Heart right ventricle (tissue), 16 donors: ENCODE results near the gene CEP112. TPM values are rescaled to one million over a fixed set of nuclear protein-coding genes. Genes with fewer than 3 reads are reported as not detected.
A peak's percentile ranks its signal among the peaks of the same experiment; 100 is the strongest.

Source experiments
- ATAC-seq, 8 donors: fragments of 200-7000 bp; cut with Tn5 transposase; one replicate each; pipeline ENCODE4 v1.9.1; 2020; ENCODE audit warnings: mild to moderate bottlenecking in 8 of 8, moderate library complexity in 8 of 8, moderate number of reproducible peaks in 1 of 8
- DNase-seq, 2 donors: peaks; one replicate each; pipeline ENCODE4 v3.0.0-alpha.2; 2020
- H3K27ac ChIP-seq, 10 donors: fragments of 200-600 bp; sonication (generic) in 2 of 10; one replicate each; pipeline versions ENCODE4 v1.5.0 to v1.8.0; 2020 to 2022; ENCODE audit warnings: mild to moderate bottlenecking in 3 of 10
- H3K27me3 ChIP-seq, 7 donors: fragments of 200-600 bp; one replicate each; pipeline ENCODE4 v1.8.0; 2021 to 2022; ENCODE audit warnings: mild to moderate bottlenecking in 2 of 7
- H3K36me3 ChIP-seq, 9 donors: fragments of 200-600 bp; sonication (generic) in 1 of 9; one replicate each; pipeline versions ENCODE4 v1.5.0 to v1.8.0; 2020 to 2022; ENCODE audit warnings: mild to moderate bottlenecking in 2 of 9
- H3K4me1 ChIP-seq, 9 donors: fragments of 200-600 bp; sonication (generic) in 1 of 9; one replicate each; pipeline versions ENCODE4 v1.5.0 to v1.8.0; 2020 to 2022; ENCODE audit warnings: mild to moderate bottlenecking in 4 of 9
- H3K4me3 ChIP-seq, 10 donors: fragments of 200-600 bp; sonication (generic) in 2 of 10; one replicate each; pipeline versions ENCODE4 v1.5.0 to v1.8.0; 2020 to 2022; ENCODE audit warnings: mild to moderate bottlenecking in 7 of 10, moderate library complexity in 2 of 10
- H3K9me3 ChIP-seq, 11 donors: fragments of 200-600 bp in 10 of 11; sonication (generic) in 2 of 11; one replicate each; pipeline versions ENCODE4 v1.5.0 to v1.8.0; 2013 to 2022; ENCODE audit warnings: mild to moderate bottlenecking in 2 of 11, control low read depth in 1 of 11, moderate library complexity in 1 of 11
- CTCF ChIP-seq, 9 donors: fragments of 200-600 bp; sonication (generic) in 2 of 9; IDR thresholded peaks; one replicate each; pipeline versions ENCODE4 v1.5.0 to v1.8.0; 2021 to 2022; ENCODE audit warnings: antibody characterized with exemption in 9 of 9, mild to moderate bottlenecking in 5 of 9, moderate library complexity in 1 of 9
- WGBS, 2 donors: extraction: QIAGEN DNeasy Blood & Tissue Kit; methylation state at CpG; one replicate each; pipeline ENCODE4 v1.1.7; 2013; ENCODE audit warnings: inconsistent platforms in 1 of 2; 5-methylcytosine and 5-hydroxymethylcytosine counted together
- intact Hi-C, 10 donors: fragments of 100-400 bp; cut with DNase I; formaldehyde crosslinking; loops; one replicate each; pipeline versions ENCODE4 v1.11.1 to v1.14.2; 2022
- polyA plus RNA-seq, 2 donors: library from polyadenylated mRNA; stranded (reverse); fragments of 200-250 nt; gene quantifications; one replicate each; pipeline ENCODE4 v1.2.3, GENCODE V29; 2013
- total RNA-seq, 10 donors: library from RNA; stranded (reverse); fragmentation: NEBNext Ultra II Directional in 3 of 10; extraction: Animal tissue kit (Norgen Biotek cat#: 25700) in 3 of 10; gene quantifications; one replicate each; pipeline versions ENCODE4 v1.2.1 to v1.2.4, GENCODE V29; 2021 to 2023
- donor health status: Arrhythmogenic right ventricular cardiomyopathy.
- donor health status: ischemic (EF 13 %, LVEDD 7.1; RV severe dilation, severe dysfunction).
- donor health status: healthy with polysubstance abuse.
- donor health status: DM: no; HTN: yes; CAD: no.
- donor health status: DM: no; HTN: no; CAD: no.
- donor health status: ischemic (EF 25% LVEDD 6.9; RV normal size, moderate dysfunction).
- donor health status: ischemic (EF 25% LVEDD 5.7; RV mildly dilated, moderate dysfunction).
- donor health status: healthy.
- donor health status: DM: yes; HTN: yes; CAD: no.
- donor health status: Ischemic cardiomyopathy.
- donor health status: ischemic (EF 35%, LVEDD 5.7; RV mildly dilated, moderate dysfunction).
- donor health status: nonischemic (EF 11% LVEDD 7.7; RV severe dilation, severe dysfunction).
- donor health status: DM: yes; HTN: yes; CAD: no.
- donor health status: PGD.
- donor health status: ischemic (EF 29% LVEDD 5.4; RV normal size, mild dysfunction).
- donor health status: nonischemic (EF 23%, LVEDD 6.1; RV moderate dilation, normal function).

The CEP112 gene
- total and polyA plus RNA-seq, 12 donors: 6.7 to 30.0 (median 16.3) TPM

GRCh38 chr17:66172691-66173223, 19.2 kb downstream of the CEP112 start:
- Histone ChIP-seq H3K9me3 (no peaks in the 10 kb centered on the region), H3K4me3 (no peak overlapping the region), H3K36me3 (peaks cover 0 to 65% (median 3%) of the 10 kb centered on the region in 9 donors), H3K4me1 (peaks cover 0 to 17% (median 7%) of the 10 kb centered on the region in 9 donors), H3K27me3 (no peaks in the 10 kb centered on the region), H3K27ac (peak overlapping the region in 4 of 10 donors; percentile 21 to 72 (median 64))
- WGBS, 2 donors: 44 to 93% methylated on average over 2 of the region's 2 CpGs
- peak in 2 of 8 donors; percentile 37 to 47 for ATAC-seq
- no peak for TF ChIP-seq CTCF (IDR thresholded peaks at IDR 0.05)
- intact Hi-C loops: no loop called here
- DNase-seq: no peak

- intact Hi-C loops: no loop called here
- ATAC-seq: peak in 2 of 8 donors; percentile 53 to 58
Observed at GRCh38 chr17:66172144-66172543, 19.8 kb downstream of the CEP112 start.

GRCh38 chr17:66171692-66172091, 20.2 kb downstream of the CEP112 start:
- Histone ChIP-seq H3K27me3 (no peaks in the 10 kb centered on the region), H3K4me1 (peaks cover 0 to 23% (median 7%) of the 10 kb centered on the region in 9 donors), H3K27ac (peak overlapping the region in 8 of 10 donors; percentile 1 to 72 (median 44)), H3K4me3 (no peak overlapping the region), H3K9me3 (no peaks in the 10 kb centered on the region), H3K36me3 (peaks cover 0 to 62% (median 3%) of the 10 kb centered on the region in 9 donors)
- intact Hi-C loops: no loop called here
- no peak for DNase-seq
- WGBS, 2 donors: 38 to 45% methylated on average over 3 of the region's 3 CpGs
- peak in 6 of 8 donors; percentile 52 to 91 (median 82) for ATAC-seq
- TF ChIP-seq CTCF (IDR thresholded peaks at IDR 0.05): no peak

More at GRCh38 chr17:66172144-66172543, 19.8 kb downstream of the CEP112 start:
- peaks cover 0 to 23% (median 7%) of the 10 kb centered on the region in 9 donors for H3K4me1 ChIP-seq
- DNase-seq: no peak
- H3K4me3 ChIP-seq: no peak overlapping the region
- WGBS, 2 donors: 45 to 54% methylated on average over 5 of the region's 5 CpGs
- H3K27ac ChIP-seq: peak overlapping the region in 8 of 10 donors; percentile 1 to 72 (median 44)
- H3K27me3 ChIP-seq: no peaks in the 10 kb centered on the region
- peaks cover 0 to 65% (median 3%) of the 10 kb centered on the region in 9 donors for H3K36me3 ChIP-seq
- TF ChIP-seq CTCF (IDR thresholded peaks at IDR 0.05): no peak
- H3K9me3 ChIP-seq: no peaks in the 10 kb centered on the region

GRCh38 chr17:66171172-66171571, 20.8 kb downstream of the CEP112 start:
- Histone ChIP-seq H3K27ac (peak overlapping the region in 6 of 10 donors; percentile 1 to 72 (median 32)), H3K36me3 (peaks cover 0 to 57% (median 3%) of the 10 kb centered on the region in 9 donors), H3K27me3 (no peaks in the 10 kb centered on the region), H3K4me3 (no peak overlapping the region), H3K9me3 (no peaks in the 10 kb centered on the region), H3K4me1 (peaks cover 0 to 23% (median 7%) of the 10 kb centered on the region in 9 donors)
- TF ChIP-seq CTCF (IDR thresholded peaks at IDR 0.05): no peak
- no peak for ATAC-seq
- DNase-seq: no peak
- intact Hi-C loops: no loop called here
